D721Med (cell line): Measurements from ENCODE around the gene TPO.

Source experiments
- DNase-seq: peaks from one replicate; pipeline ENCODE4 v3.0.0; 2011; ENCODE audit warnings: low spot score; ENCODE audit not compliant: insufficient read length
- FAIRE-seq: peaks from 2 replicates; lab custom pipeline; 2011; peaks lifted over from hg19 to GRCh38; lab: Jason Lieb, UNC
- TF ChIP-seq, protein P1 (sequence below): IDR thresholded peaks from 2 replicates; pipeline ENCODE4 v1.5.1; 2012; ENCODE audit warnings: mild to moderate bottlenecking, control low read depth; ENCODE audit not compliant: insufficient read depth; ENCODE audit errors: missing control alignments

Gene TPO

DNA sequence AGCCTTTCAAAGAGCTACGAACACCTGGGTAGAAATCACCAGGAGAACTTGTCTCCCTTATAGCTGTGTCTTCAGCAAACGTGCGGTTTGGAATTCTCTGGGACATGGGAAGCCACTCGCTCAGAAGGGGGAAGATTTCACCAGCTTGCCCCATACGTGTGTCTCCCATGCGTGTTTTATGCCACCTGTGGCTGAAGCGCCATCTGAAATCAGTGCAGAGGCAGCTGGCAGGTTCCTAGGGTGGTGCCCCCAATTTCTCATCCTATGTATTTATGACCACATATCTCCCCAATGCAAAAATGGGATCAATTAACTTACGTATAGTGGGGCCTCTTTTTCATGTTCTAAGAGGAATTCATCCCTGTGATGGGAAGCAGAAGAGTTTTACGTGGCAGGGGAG, 81.6 kb downstream of the TPO start:
- FAIRE-seq (no peak), DNase-seq (no peak)
- TF ChIP-seq, protein P1, sequence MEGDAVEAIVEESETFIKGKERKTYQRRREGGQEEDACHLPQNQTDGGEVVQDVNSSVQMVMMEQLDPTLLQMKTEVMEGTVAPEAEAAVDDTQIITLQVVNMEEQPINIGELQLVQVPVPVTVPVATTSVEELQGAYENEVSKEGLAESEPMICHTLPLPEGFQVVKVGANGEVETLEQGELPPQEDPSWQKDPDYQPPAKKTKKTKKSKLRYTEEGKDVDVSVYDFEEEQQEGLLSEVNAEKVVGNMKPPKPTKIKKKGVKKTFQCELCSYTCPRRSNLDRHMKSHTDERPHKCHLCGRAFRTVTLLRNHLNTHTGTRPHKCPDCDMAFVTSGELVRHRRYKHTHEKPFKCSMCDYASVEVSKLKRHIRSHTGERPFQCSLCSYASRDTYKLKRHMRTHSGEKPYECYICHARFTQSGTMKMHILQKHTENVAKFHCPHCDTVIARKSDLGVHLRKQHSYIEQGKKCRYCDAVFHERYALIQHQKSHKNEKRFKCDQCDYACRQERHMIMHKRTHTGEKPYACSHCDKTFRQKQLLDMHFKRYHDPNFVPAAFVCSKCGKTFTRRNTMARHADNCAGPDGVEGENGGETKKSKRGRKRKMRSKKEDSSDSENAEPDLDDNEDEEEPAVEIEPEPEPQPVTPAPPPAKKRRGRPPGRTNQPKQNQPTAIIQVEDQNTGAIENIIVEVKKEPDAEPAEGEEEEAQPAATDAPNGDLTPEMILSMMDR, result no peak

DNA sequence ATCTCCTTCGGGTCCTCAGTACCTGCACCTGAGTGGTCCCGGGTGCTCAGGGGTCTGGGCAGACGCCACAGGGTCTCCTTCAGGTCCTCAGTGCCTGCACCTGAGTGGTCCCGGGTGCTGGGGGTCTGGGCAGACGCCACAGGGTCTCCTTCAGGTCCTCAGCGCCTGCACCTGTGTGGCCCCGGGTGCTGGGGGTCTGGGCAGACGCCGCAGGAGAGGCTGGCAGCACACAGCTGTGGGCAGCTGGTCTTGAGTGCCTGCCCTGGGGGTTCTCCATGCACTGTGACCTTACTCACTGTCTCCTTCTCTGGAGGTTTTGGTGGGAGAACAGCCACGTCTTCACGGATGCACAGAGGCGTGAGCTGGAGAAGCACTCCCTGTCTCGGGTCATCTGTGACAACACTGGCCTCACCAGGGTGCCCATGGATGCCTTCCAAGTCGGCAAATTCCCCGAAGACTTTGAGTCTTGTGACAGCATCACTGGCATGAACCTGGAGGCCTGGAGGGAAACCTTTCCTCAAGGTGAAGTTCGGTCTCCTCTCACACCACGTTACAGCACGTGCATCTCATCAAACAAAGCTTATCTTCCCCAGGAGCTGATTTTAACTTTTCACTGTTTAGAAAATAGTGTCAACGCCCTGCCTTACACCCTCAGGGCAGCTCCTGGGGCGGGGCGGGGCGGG, 82.6 kb downstream of the TPO start:
- no peak for DNase-seq

DNA sequence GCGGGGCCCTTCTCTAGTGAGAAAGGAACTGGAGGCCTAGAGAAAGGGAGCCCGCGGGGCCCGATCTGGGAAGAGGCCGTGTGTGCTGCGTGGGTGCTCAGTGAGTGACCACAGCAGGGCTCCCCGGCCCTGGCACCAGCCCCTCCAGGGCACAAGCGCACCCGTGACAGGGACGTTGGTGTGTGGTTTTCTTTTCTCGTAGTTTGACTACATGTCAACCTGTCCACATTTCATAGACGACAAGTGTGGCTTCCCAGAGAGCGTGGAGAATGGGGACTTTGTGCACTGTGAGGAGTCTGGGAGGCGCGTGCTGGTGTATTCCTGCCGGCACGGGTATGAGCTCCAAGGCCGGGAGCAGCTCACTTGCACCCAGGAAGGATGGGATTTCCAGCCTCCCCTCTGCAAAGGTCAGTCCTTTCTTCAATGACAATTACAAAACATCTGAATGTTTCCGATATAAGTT, 83.1 kb downstream of the TPO start:
- FAIRE-seq (no peak), DNase-seq (no peak)
- TF ChIP-seq, protein P1, result no peak

More for the DNA sequence above, 82.6 kb downstream of the TPO start:
- FAIRE-seq, result no peak
- TF ChIP-seq, protein P1, result no peak

DNA sequence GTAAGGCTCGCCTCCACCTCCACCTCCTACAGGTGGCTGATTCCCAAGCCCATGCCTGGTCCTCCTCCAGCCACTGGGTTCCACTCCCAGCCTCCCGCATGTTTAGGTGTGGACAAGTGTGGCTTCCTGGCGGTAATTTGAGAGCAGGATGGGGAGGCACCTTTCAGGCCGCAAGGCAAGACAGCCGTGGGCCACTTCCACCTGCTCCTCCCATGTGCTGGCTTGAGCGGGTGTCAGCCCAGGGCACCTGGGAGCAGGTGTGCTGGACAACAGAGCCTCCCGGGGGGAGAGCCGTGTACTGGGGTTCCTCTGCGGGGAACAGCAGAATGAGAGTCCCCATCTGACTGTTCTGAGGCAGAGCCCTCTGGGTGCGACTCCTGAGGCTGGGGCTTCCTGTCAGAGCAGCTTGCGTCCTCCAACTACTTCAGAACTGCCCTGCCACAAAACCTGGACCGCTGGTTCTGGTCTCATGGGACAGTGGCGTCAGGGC, 83.9 kb downstream of the TPO start:
- TF ChIP-seq, protein P1, result no peak
- DNase-seq, result no peak
- FAIRE-seq, result no peak

DNA sequence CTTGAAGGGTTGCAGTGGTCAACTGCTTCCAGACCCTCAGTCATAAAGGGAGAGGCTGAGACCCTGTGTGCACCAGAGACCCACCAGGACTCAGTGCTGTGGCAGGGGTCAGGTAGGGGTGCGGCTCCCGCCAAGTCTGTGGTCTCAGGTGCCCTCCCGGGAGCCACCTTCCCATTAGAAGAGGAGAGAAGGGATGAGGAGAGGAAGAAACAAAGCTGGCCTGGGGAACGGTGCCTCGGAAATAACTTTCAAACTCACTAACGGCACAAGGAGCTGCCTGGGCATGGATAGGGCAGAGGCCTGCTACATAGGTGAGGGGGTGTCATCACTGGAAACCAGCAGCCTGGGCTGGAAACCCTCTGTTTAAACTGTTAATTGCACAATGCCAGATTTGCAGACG, 84.9 kb downstream of the TPO start:
- TF ChIP-seq, protein P1, result no peak
- DNase-seq (no peak), FAIRE-seq (no peak)

DNA sequence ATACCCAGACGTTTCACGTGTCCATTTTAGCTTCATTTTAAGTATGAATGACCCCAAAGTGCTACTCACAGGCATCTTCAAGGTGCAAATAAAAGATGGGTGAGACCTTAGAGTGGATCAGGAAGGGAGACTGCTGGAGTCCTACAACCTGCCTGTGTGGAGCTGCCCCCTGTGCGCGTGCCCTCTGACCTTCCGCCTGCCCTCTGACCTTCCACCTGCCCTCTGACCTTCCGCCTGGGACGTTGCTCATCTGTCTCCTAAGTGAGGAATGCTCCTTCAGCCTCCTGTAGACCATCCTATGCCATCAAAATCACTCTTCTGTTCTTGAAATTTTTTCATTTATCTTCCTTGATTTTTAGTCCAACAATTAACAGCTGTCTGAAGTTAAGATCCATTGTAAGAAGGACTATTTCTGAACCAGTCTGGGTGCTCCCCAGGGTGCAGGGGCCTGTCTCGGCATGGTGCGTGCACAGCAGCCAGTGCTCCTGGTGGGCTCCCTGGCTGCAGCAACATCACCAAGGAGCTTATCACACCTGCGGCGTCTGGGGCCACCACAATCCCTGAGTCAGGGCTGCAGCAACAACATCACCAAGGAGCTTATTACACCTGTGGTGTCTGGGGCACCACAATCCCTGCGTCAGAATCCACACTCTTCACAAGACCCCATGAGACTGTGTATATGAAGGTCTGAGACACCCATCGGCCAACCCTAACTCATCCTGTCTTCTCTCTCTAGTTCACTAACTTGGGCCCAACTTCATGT, 86.0 kb downstream of the TPO start:
- DNase-seq (no peak), FAIRE-seq (no peak)
- TF ChIP-seq, protein P1, result no peak
